Trophoblast cell (in vitro differentiated cells and primary cell): ENCODE results near the gene BRSK2.

Source experiments
- DNase-seq, 2 donors: peaks; one replicate each; pipeline ENCODE4 v3.0.0-alpha.2; 2016
- H2AFZ ChIP-seq: 2 replicates; pipeline ENCODE4 v1.6.1; 2013; ENCODE audit warnings: low read length, moderate library complexity, mild to moderate bottlenecking; ENCODE audit not compliant: insufficient read depth, poor library complexity
- H2AK5ac ChIP-seq: 2 replicates; pipeline ENCODE4 v1.6.1; 2013; ENCODE audit warnings: mild to moderate bottlenecking, low read length
- H2BK120ac ChIP-seq: 2 replicates; pipeline ENCODE4 v1.6.1; 2013; ENCODE audit warnings: low read length, mild to moderate bottlenecking, moderate library complexity; ENCODE audit not compliant: insufficient read depth, poor library complexity
- H2BK12ac ChIP-seq: 2 replicates; pipeline ENCODE4 v1.6.1; 2013; ENCODE audit warnings: mild to moderate bottlenecking, low read length, moderate library complexity
- H2BK5ac ChIP-seq: 2 replicates; pipeline ENCODE4 v1.6.1; 2013; ENCODE audit warnings: low read length, low read depth, moderate library complexity, mild to moderate bottlenecking; ENCODE audit not compliant: poor library complexity
- H3K14ac ChIP-seq: 2 replicates; pipeline ENCODE4 v1.6.1; 2013; ENCODE audit warnings: mild to moderate bottlenecking, low read length
- H3K18ac ChIP-seq: 2 replicates; pipeline ENCODE4 v1.6.1; 2013; ENCODE audit warnings: mild to moderate bottlenecking, low read length
- H3K23ac ChIP-seq: 2 replicates; pipeline ENCODE4 v1.6.1; 2013; ENCODE audit warnings: low read length
- H3K27ac ChIP-seq: 2 replicates; pipeline ENCODE4 v1.5.1; 2013; ENCODE audit warnings: low read depth, mild to moderate bottlenecking, inconsistent platforms, low read length, moderate library complexity
- H3K27me3 ChIP-seq: 2 replicates; pipeline ENCODE4 v1.6.1; 2013; ENCODE audit warnings: inconsistent platforms, mild to moderate bottlenecking, low read length, moderate library complexity; ENCODE audit not compliant: insufficient read depth
- H3K36me3 ChIP-seq, 2 experiments: 1 replicate in 1 of 2; 2 replicates in 1 of 2; pipeline ENCODE4 v1.6.1; 2013; ENCODE audit warnings: low read length in 2 of 2, mild to moderate bottlenecking in 2 of 2, moderate library complexity in 1 of 2; ENCODE audit not compliant: insufficient read depth in 2 of 2, control insufficient read depth in 1 of 2
- H3K4ac ChIP-seq: 2 replicates; pipeline ENCODE4 v1.6.1; 2013; ENCODE audit warnings: low read depth, mild to moderate bottlenecking, low read length, moderate library complexity
- H3K4me1 ChIP-seq, 2 experiments: 1 replicate in 1 of 2; 2 replicates in 1 of 2; pipeline ENCODE4 v1.6.1; 2013; ENCODE audit warnings: low read length in 2 of 2, mild to moderate bottlenecking in 2 of 2, moderate library complexity in 1 of 2; ENCODE audit not compliant: insufficient read depth in 2 of 2, control insufficient read depth in 1 of 2
- H3K4me2 ChIP-seq: 2 replicates; pipeline ENCODE4 v1.6.1; 2013; ENCODE audit warnings: inconsistent platforms, mild to moderate bottlenecking, low read length, moderate library complexity
- H3K4me3 ChIP-seq: 2 replicates; pipeline ENCODE4 v1.5.1; 2013; ENCODE audit warnings: mild to moderate bottlenecking, low read depth, low read length, inconsistent platforms
- H3K79me1 ChIP-seq: one replicate; pipeline ENCODE4 v1.6.1; 2013; ENCODE audit warnings: low read length
- H3K79me2 ChIP-seq: 2 replicates; pipeline ENCODE4 v1.6.1; 2013; ENCODE audit warnings: low read length, mild to moderate bottlenecking; ENCODE audit not compliant: control insufficient read depth, insufficient read depth, poor library complexity
- H3K9ac ChIP-seq: 2 replicates; pipeline ENCODE4 v1.6.1; 2013; ENCODE audit warnings: mild to moderate bottlenecking, low read length
- H3K9me3 ChIP-seq: 2 replicates; pipeline ENCODE4 v1.6.1; 2013; ENCODE audit warnings: low read depth, mild to moderate bottlenecking, control low read depth, inconsistent platforms, low read length; ENCODE audit not compliant: insufficient read depth
- H4K12ac ChIP-seq: 2 replicates; pipeline ENCODE4 v1.6.1; 2013; ENCODE audit warnings: low read depth, mild to moderate bottlenecking, low read length, moderate library complexity
- H4K8ac ChIP-seq: 2 replicates; pipeline ENCODE4 v1.6.1; 2013; ENCODE audit warnings: low read depth, mild to moderate bottlenecking, low read length, moderate library complexity
- H4K91ac ChIP-seq: one replicate; pipeline ENCODE4 v1.6.1; 2013; ENCODE audit warnings: low read depth, mild to moderate bottlenecking, low read length, moderate library complexity
- WGBS: extraction: QIAGEN DNeasy Blood & Tissue Kit; methylation state at CpG from one replicate; pipeline ENCODE4 v1.1.7; 2013; ENCODE audit warnings: missing lambda C conversion rate; ENCODE audit not compliant: insufficient read length, insufficient coverage; ENCODE audit errors: extremely low coverage; 5-methylcytosine and 5-hydroxymethylcytosine counted together

Gene BRSK2

DNA sequence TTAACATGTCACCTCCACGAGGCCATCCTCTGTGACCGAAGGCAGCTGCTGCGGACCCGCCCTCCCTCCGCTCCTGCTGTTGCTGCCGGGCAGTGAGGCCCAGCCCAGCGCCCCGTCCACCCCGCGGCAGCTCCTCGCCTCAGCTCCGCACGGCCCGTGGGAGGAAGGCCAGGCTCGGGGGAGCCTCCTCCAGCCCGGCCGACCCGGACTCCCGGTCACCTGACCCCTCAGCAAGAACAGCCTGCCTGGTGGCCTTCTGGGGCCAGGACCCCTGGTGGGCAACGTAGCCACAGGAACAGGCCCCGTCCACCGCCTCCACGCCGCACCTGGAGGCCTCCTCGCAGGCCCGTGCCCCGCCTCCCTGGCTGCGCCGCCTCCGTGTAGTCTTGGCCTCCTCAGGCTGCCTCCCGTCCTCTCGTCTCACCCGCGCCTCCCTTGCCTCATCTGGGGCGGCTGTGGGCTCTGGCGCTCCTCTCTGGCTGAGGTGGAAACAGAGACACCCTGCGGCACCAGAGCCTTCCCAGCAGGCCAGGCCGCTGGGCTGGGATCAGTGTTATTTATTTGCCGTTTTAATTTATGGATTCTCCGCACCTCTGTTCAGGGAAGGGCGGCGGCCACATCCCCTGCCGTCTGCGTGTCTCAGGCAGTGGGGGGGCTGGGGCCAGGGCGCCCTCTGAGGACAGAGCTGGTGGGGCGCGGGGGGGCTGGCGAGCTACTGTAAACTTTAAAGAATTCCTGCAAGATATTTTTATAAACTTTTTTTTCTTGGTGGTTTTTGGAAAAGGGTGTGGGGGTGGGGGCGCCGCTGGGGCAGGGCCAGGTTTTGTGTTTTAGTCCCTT, 71.5 kb downstream of the BRSK2 start:
- H2BK5ac ChIP-seq = no peak overlapping the region
- no peaks in the 10 kb centered on the region for H3K9me3 ChIP-seq
- no peak overlapping the region for H3K9ac ChIP-seq
- no peaks in the 10 kb centered on the region for H3K79me2 ChIP-seq
- H3K18ac ChIP-seq = no peak overlapping the region
- peak; percentile 11 to 53 for DNase-seq
- H4K91ac ChIP-seq = no peak overlapping the region
- no peak overlapping the region for H3K4me2 ChIP-seq
- H4K12ac ChIP-seq = no peak overlapping the region
- H2AK5ac ChIP-seq = no peak overlapping the region
- H3K79me1 ChIP-seq = no peaks in the 10 kb centered on the region
- H3K36me3 ChIP-seq = no peaks in the 10 kb centered on the region
- H4K8ac ChIP-seq = no peak overlapping the region
- no peak overlapping the region for H2AFZ ChIP-seq
- no peak overlapping the region for H3K27ac ChIP-seq
- no peak overlapping the region for H3K4ac ChIP-seq
- H3K23ac ChIP-seq = no peak overlapping the region
- no peaks in the 10 kb centered on the region for H3K27me3 ChIP-seq
- H2BK120ac ChIP-seq = no peak overlapping the region
- H3K14ac ChIP-seq = no peak overlapping the region
- H3K4me1 ChIP-seq = no peaks in the 10 kb centered on the region
- no peak overlapping the region for H3K4me3 ChIP-seq
- WGBS = no CpG with 5 or more reads among the region's 50 CpGs
- H2BK12ac ChIP-seq = no peak overlapping the region

DNA sequence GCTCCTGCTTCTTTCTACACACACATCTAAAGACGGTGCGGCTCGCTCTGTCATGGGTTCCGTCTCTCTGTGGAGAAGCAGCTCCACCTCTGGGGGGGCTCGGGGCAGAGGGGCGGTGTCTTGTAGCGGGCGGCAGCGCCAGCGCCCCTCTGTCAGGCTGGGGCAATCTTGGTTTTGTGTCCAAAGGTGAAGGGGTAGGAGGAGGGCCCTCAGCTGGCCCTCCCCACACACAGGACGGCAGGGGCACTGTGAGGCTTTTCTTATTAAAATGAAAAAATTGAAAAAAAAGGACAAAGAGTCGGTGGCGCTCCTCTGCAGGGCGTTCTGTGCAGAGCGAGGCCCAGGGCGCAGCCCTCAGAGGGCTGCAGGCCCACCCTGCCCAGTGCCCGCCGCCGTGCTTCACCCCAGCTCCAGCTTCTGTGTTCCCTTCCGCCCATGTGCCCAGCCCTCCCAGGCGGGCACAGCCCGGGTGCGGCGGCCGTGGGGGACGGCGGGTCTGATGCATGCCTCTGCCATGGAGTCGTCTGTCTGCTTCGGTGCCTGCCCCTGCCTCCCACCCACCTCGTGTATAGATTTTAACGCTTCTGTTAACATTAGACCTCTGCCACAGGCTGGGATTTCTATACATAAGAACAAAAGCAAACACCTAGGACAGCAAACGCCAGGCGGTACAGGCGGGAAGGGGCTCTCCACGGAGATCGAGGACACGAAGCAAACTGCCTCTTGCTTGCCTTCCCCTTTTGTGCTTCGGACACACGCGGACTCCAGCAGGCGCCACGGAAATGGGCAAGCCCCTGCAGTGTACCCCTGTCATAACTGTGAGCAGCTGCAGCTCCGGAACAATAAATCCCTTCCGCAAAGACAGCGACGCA, 72.3 kb downstream of the BRSK2 start:
- Histone ChIP-seq H2BK5ac (no peak overlapping the region), H3K4me1 (no peaks in the 10 kb centered on the region), H3K27me3 (no peaks in the 10 kb centered on the region), H3K9me3 (no peaks in the 10 kb centered on the region), H3K79me1 (no peaks in the 10 kb centered on the region), H3K4me3 (no peak overlapping the region), H3K14ac (no peak overlapping the region), H2AK5ac (no peak overlapping the region), H4K91ac (no peak overlapping the region), H2AFZ (no peak overlapping the region), H3K23ac (no peak overlapping the region), H3K79me2 (no peaks in the 10 kb centered on the region), H4K8ac (no peak overlapping the region), H3K4ac (no peak overlapping the region), H3K4me2 (no peak overlapping the region), H3K36me3 (no peaks in the 10 kb centered on the region), H2BK12ac (no peak overlapping the region), H2BK120ac (no peak overlapping the region), H4K12ac (no peak overlapping the region), H3K9ac (no peak overlapping the region), H3K18ac (no peak overlapping the region), H3K27ac (no peak overlapping the region)
- no CpG with 5 or more reads among the region's 46 CpGs for WGBS
- no peak for DNase-seq

DNA sequence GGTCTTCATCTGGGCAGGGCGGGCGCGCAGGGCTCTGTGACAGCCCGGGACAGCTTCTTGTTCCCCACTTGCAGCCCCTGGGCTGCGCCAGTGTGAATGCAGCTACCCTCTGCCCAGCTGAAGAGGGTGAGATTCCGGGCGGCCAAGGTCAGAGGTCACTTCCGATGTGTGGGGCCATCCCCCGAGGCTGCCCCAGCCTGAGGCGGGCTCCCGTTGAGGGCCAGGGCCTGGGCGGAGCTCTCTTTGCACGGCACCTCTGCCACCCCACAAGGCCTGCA, 72.9 kb downstream of the BRSK2 start:
- Histone ChIP-seq H3K27me3 (no peaks in the 10 kb centered on the region), H4K12ac (no peak overlapping the region), H3K14ac (no peak overlapping the region), H3K9me3 (no peaks in the 10 kb centered on the region), H2BK12ac (no peak overlapping the region), H3K9ac (no peak overlapping the region), H4K91ac (no peak overlapping the region), H3K4me3 (no peak overlapping the region), H3K79me1 (no peaks in the 10 kb centered on the region), H2AFZ (no peak overlapping the region), H3K18ac (no peak overlapping the region), H2BK120ac (no peak overlapping the region), H3K36me3 (no peaks in the 10 kb centered on the region), H3K79me2 (no peaks in the 10 kb centered on the region), H2BK5ac (no peak overlapping the region), H3K4ac (no peak overlapping the region), H3K27ac (no peak overlapping the region), H2AK5ac (no peak overlapping the region), H3K4me1 (no peaks in the 10 kb centered on the region), H4K8ac (no peak overlapping the region), H3K4me2 (no peak overlapping the region), H3K23ac (no peak overlapping the region)
- no peak for DNase-seq
- WGBS = no CpG with 5 or more reads among the region's 13 CpGs

DNA sequence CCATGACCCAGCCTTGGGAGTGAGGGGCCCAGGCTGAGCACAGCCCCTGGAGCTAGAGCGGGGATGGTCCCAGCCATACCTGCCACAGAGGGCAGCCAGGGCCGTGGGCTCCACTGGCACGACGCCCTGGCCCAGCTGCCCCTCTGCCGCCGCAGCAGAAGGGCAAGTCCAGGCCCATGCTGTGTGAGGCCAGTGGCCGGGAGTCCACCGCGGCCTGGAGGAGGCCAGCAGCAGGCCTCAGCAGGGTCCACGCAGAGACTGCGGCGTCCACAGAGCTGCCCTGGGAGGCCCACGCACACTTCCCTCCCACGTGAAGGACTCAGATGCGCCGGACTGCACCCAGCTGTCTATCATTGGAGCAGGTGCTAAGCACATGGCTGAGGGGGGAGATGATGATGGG, 73.3 kb downstream of the BRSK2 start:
- Histone ChIP-seq H3K4me1 (no peaks in the 10 kb centered on the region), H3K36me3 (no peaks in the 10 kb centered on the region), H4K12ac (no peak overlapping the region), H3K14ac (no peak overlapping the region), H2AK5ac (no peak overlapping the region), H3K18ac (no peak overlapping the region), H2BK12ac (no peak overlapping the region), H4K8ac (no peak overlapping the region), H3K27me3 (no peaks in the 10 kb centered on the region), H3K23ac (no peak overlapping the region), H2BK120ac (no peak overlapping the region), H3K79me1 (no peaks in the 10 kb centered on the region), H3K4ac (no peak overlapping the region), H3K4me3 (no peak overlapping the region), H3K4me2 (no peak overlapping the region), H2BK5ac (no peak overlapping the region), H2AFZ (no peak overlapping the region), H3K9me3 (no peaks in the 10 kb centered on the region), H4K91ac (no peak overlapping the region), H3K9ac (no peak overlapping the region), H3K79me2 (no peaks in the 10 kb centered on the region), H3K27ac (no peak overlapping the region)
- DNase-seq = no peak
- no CpG with 5 or more reads among the region's 16 CpGs for WGBS
